22Rv1 (cell line): ENCODE data around the gene RASSF8.

Experiments used
- ZFX ChIP-seq: fragments of 450-650 bp; IDR thresholded peaks from 2 replicates; pipeline ENCODE4 v1.6.1; 2017; ENCODE audit warnings: antibody characterized with exemption, borderline replicate concordance
- TF ChIP-seq, protein P1 (sequence below): fragments of 450-650 bp; IDR thresholded peaks from 2 replicates; pipeline ENCODE4 v1.5.1; 2017; ENCODE audit warnings: mild to moderate bottlenecking

DNA sequence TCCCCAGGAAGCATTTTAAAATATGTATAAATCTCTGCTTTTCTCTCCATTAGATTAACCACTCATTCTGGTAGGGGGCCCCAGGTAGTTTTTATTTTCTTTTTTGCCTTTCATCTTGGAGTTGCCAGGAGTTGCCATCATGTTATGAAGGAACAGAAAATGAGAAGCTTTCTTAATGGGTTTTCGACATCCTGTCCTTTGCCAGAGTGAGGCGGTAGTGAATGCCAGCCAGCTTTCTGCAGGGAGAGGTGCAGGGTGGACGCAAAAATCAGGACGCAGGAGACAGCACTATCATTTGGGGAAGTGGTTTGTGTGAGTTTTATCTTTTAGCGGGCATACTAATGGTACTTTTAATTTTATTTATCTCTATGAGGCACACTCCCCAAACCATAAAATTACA is 1.7 kb downstream of the RASSF8 start:
- TF ChIP-seq, protein P1, sequence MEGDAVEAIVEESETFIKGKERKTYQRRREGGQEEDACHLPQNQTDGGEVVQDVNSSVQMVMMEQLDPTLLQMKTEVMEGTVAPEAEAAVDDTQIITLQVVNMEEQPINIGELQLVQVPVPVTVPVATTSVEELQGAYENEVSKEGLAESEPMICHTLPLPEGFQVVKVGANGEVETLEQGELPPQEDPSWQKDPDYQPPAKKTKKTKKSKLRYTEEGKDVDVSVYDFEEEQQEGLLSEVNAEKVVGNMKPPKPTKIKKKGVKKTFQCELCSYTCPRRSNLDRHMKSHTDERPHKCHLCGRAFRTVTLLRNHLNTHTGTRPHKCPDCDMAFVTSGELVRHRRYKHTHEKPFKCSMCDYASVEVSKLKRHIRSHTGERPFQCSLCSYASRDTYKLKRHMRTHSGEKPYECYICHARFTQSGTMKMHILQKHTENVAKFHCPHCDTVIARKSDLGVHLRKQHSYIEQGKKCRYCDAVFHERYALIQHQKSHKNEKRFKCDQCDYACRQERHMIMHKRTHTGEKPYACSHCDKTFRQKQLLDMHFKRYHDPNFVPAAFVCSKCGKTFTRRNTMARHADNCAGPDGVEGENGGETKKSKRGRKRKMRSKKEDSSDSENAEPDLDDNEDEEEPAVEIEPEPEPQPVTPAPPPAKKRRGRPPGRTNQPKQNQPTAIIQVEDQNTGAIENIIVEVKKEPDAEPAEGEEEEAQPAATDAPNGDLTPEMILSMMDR: peak; percentile 54
- no peak for TF ChIP-seq ZFX
